Caco-2 (cell line): ENCODE results near the gene CACNB1. TPM values are rescaled to one million over a fixed set of nuclear protein-coding genes. Genes with fewer than 3 reads are reported as not detected.

ENCODE experiments used
- BruUV-seq: library from RNA; stranded (reverse); fragments of 400-500 nt; replicated peaks from 2 replicates; lab custom pipeline; 2021; lab: Mats Ljungman, UMichigan
- CTCF ChIA-PET: fragments of 300-600 bp; sonication (Branson Sonifier 250); formaldehyde crosslinking; loops from one replicate; lab custom pipeline; 2022; ENCODE audit warnings: antibody characterized with exemption; lab: Charles Lee
- POLR2A ChIA-PET: fragments of 300-600 bp; sonication (Branson Sonifier 250); formaldehyde crosslinking; loops from one replicate; lab custom pipeline; 2022; ENCODE audit warnings: antibody characterized with exemption; lab: Charles Lee
- DNase-seq, 2 experiments: peaks; one replicate each; pipeline versions ENCODE4 v3.0.0 to v3.0.0-alpha.2; 2020 to 2022
- H3K27me3 ChIP-seq: replicated peaks from 2 replicates; pipeline ENCODE4 v1.6.0; 2011; ENCODE audit warnings: low read length; ENCODE audit not compliant: control insufficient read depth, insufficient read depth
- H3K36me3 ChIP-seq: 2 replicates; pipeline ENCODE4 v1.5.1; 2011; ENCODE audit warnings: low read length; ENCODE audit not compliant: control insufficient read depth, insufficient read depth
- H3K4me1 ChIP-seq: fragments of 250-450 bp; sonication (Bioruptor Pico); 2 replicates; pipeline ENCODE4 v1.5.1; 2020; ENCODE audit warnings: mild to moderate bottlenecking
- H3K4me3 ChIP-seq: 2 replicates; pipeline ENCODE4 v1.5.1; 2011; ENCODE audit warnings: low read depth, mild to moderate bottlenecking, control low read depth, low read length
- H3K9me3 ChIP-seq: fragments of 250-450 bp; sonication (Bioruptor Pico); 2 replicates; pipeline ENCODE4 v1.5.1; 2020; ENCODE audit warnings: mild to moderate bottlenecking, moderate library complexity
- H3K27ac Mint-ChIP-seq: one replicate; pipeline ENCODE4 v1.8.0; 2022; ENCODE audit warnings: mixed read lengths; ENCODE audit not compliant: unreplicated experiment
- H3K27me3 Mint-ChIP-seq: one replicate; pipeline ENCODE4 v1.8.0; 2022; ENCODE audit warnings: mixed read lengths; ENCODE audit not compliant: insufficient read depth, unreplicated experiment
- H3K36me3 Mint-ChIP-seq: one replicate; pipeline ENCODE4 v1.8.0; 2022; ENCODE audit warnings: mild to moderate bottlenecking, mixed read lengths; ENCODE audit not compliant: insufficient read depth, unreplicated experiment
- H3K4me1 Mint-ChIP-seq: one replicate; pipeline ENCODE4 v1.8.0; 2022; ENCODE audit warnings: low read depth, mixed read lengths; ENCODE audit not compliant: unreplicated experiment
- H3K4me3 Mint-ChIP-seq: one replicate; pipeline ENCODE4 v1.8.0; 2022; ENCODE audit warnings: mild to moderate bottlenecking, moderate library complexity, mixed read lengths; ENCODE audit not compliant: unreplicated experiment
- H3K9me3 Mint-ChIP-seq: one replicate; pipeline ENCODE4 v1.8.0; 2022; ENCODE audit warnings: mixed read lengths; ENCODE audit not compliant: unreplicated experiment
- intact Hi-C: fragments of 100-400 bp; cut with micrococcal nuclease; formaldehyde crosslinking; loops from one replicate; pipeline ENCODE4 v1.10.0; 2022; ENCODE audit not compliant: unreplicated experiment
- total RNA-seq: library from RNA; stranded (reverse); gene quantifications from 2 replicates; pipeline ENCODE4 v1.2.3, GENCODE V29; 2022
- TF ChIP-seq, protein P1 (sequence below), 2 experiments: fragments of 200-600 bp in 1 of 2; IDR thresholded peaks; 1 replicate in 1 of 2; 2 replicates in 1 of 2; pipeline versions ENCODE4 v1.5.1 to v1.8.0; 2011 to 2022; ENCODE audit warnings: antibody characterized with exemption in 1 of 2, control low read depth in 1 of 2, inconsistent platforms in 1 of 2, low read depth in 1 of 2, low read length in 1 of 2, mild to moderate bottlenecking in 1 of 2, moderate library complexity in 1 of 2; ENCODE audit not compliant: insufficient read depth in 1 of 2, severe bottlenecking in 1 of 2, unreplicated experiment in 1 of 2

The CACNB1 gene
- total RNA-seq, 1 experiment from 2014 or later = 7.0 TPM

DNA sequence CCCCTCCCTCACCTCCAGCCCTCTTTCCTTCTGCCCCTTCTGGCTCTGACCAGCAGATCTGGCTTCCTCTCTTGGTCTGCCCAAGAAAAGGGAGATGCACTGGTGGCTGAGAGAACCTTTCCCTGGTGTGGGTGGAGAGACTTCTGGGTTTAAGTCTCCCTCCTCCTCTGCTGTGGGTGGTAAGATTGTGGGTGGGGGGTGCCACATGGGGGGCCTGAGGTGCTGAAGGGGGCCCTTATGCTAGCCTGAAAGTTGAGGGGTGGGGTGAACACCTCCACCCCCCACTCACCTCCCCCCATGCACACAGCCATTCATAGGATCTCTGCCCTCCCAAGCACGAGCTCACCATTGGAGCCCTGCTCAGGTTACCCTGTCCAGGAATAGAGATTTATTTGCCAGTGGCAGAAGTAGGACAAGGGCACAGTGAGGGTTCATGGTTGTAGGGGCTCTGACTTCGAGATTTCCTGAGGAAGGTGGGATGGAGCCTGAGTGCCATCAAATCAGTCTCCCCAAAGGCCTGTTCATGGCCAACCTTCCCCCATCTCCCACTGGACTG is 30.0 kb upstream of the CACNB1 start:
- Histone ChIP-seq H3K4me3 (no peak overlapping the region), H3K27me3 (peaks cover 2% of the 10 kb centered on the region), H3K9me3 (no peaks in the 10 kb centered on the region), H3K4me1 (no peaks in the 10 kb centered on the region), H3K36me3 (no peaks in the 10 kb centered on the region)
- TF ChIP-seq, protein P1, sequence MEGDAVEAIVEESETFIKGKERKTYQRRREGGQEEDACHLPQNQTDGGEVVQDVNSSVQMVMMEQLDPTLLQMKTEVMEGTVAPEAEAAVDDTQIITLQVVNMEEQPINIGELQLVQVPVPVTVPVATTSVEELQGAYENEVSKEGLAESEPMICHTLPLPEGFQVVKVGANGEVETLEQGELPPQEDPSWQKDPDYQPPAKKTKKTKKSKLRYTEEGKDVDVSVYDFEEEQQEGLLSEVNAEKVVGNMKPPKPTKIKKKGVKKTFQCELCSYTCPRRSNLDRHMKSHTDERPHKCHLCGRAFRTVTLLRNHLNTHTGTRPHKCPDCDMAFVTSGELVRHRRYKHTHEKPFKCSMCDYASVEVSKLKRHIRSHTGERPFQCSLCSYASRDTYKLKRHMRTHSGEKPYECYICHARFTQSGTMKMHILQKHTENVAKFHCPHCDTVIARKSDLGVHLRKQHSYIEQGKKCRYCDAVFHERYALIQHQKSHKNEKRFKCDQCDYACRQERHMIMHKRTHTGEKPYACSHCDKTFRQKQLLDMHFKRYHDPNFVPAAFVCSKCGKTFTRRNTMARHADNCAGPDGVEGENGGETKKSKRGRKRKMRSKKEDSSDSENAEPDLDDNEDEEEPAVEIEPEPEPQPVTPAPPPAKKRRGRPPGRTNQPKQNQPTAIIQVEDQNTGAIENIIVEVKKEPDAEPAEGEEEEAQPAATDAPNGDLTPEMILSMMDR (IDR thresholded peaks at IDR 0.05; ENCODE audit: insufficient read depth in 1 of 2, low read depth in 1 of 2, low read length in 1 of 2, severe bottlenecking in 1 of 2, unreplicated experiment in 1 of 2) = no peak
- BruUV-seq = no TSS peak
- H3K4me3 Mint-ChIP-seq = no peak overlapping the region
- H3K27ac Mint-ChIP-seq = no peak overlapping the region
- DNase-seq = no peak
- intact Hi-C loops = no loop called here
- ChIA-PET POLR2A (no interaction called here), CTCF (no interaction called here)
- H3K9me3 Mint-ChIP-seq = no peaks in the 10 kb centered on the region
- peaks cover 13% of the 10 kb centered on the region for H3K27me3 Mint-ChIP-seq
- H3K36me3 Mint-ChIP-seq = no peaks in the 10 kb centered on the region
- H3K4me1 Mint-ChIP-seq = no peaks in the 10 kb centered on the region

DNA sequence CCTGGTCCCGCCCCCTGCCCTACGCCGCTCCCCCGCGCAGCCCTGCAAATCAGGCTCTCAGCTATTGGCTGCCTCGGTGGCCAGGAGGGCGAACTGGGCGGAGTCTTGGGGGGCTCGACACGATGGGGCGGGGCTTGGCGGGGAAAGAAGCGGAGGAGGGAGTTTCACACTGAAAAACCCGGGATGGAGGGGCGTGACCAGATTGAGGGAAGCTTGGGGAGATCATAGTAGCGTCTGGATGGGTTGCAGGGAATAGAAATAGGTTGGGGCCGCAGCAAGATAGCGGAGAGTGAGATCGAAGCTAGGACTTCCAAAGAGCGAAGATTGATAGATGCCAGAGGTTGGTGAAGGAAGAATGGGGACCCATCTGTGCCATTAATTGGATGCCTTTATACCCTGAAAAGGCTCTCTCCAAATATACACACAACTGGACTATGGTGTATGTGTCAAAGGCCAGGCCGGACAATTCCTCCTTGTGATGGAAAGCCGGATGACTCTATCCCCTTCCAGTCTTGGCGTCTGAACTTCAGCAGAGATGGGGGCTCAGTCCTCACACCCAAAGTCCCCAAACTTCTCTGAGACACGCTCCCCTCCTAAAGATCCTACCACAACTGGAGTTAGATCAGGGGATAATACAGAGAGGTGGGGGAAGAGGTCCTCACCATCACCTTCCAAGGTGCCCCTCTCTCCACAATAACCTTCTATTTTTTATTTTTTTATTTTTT is 28.7 kb upstream of the CACNB1 start:
- Mint-ChIP-seq H3K9me3 (no peaks in the 10 kb centered on the region), H3K4me1 (no peaks in the 10 kb centered on the region), H3K27me3 (peaks cover 10% of the 10 kb centered on the region), H3K36me3 (no peaks in the 10 kb centered on the region), H3K27ac (no peak overlapping the region), H3K4me3 (peak overlapping the region; percentile 74)
- Histone ChIP-seq H3K9me3 (no peaks in the 10 kb centered on the region), H3K27me3 (peaks cover 2% of the 10 kb centered on the region), H3K4me1 (no peaks in the 10 kb centered on the region), H3K4me3 (peak overlapping the region; percentile 26), H3K36me3 (no peaks in the 10 kb centered on the region)
- CTCF ChIA-PET = interaction anchor here (0.6 to 1.2 kb wide), 10 partner anchors 10 to 875 kb away, joined by 3 to 8 read pairs (median 5); partner anchors contain the start of gene SOCS7
- intact Hi-C loops = no loop called here
- peak; percentile 78 to 83 for DNase-seq
- no TSS peak for BruUV-seq
- TF ChIP-seq, protein P1 (IDR thresholded peaks at IDR 0.05; ENCODE audit: insufficient read depth in 1 of 2, low read depth in 1 of 2, low read length in 1 of 2, severe bottlenecking in 1 of 2, unreplicated experiment in 1 of 2) = no peak
- POLR2A ChIA-PET = no interaction called here

DNA sequence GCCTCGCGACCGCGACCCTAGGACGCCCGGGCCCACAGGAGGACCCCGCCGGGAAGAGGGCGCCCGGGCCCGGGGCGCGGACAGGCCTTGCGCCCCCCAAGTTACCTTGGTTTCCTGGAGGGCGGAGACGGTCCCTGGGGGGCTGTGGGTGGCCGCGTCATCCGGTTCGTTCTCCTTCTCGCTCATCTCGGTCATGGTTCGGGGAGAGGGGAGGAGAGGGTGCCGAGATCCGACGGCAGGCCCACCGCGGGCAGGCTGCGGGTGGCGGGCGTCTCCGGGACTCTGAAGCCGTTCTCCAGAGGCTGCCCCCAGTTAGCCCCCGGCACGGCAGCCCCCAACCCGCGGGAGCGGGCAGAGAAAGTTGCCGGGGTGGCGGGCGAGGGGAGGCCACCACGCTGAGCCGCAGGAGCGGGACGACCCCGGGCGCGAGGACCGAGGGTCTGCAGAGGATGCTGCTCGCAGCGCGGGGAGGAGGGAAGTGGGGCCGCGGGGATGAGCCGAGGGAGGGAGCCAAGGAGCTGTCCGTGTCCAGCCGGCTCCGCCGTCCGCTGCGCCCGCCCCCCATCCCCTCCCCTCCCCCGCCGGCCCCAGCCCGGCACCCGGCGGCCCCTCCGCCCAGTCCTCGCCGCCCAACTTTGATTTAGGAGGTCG is 28.0 kb upstream of the CACNB1 start, which contains the start of gene STAC2:
Gene STAC2 (minus strand): TSS at position 638 of the 651 bp plus-strand sequence. CDS start 443 bp downstream, at position 195.
- Mint-ChIP-seq H3K27me3 (peaks cover 10% of the 10 kb centered on the region), H3K4me3 (peak within 1 kb of the TSS; percentile 74), H3K27ac (no peak within 1 kb of the TSS), H3K36me3 (no peaks in the 10 kb centered on the region), H3K4me1 (no peaks in the 10 kb centered on the region), H3K9me3 (no peaks in the 10 kb centered on the region)
- DNase-seq = no peak
- ChIA-PET CTCF (interaction anchor here (0.6 to 1.2 kb wide), 8 partner anchors 10 to 195 kb away, joined by 3 to 8 read pairs (median 5); no protein-coding TSS in a partner anchor), POLR2A (no interaction called here)
- H3K9me3 ChIP-seq = no peaks in the 10 kb centered on the region
- intact Hi-C loops = no loop called here
- H3K36me3 ChIP-seq = no peaks in the 10 kb centered on the region
- H3K4me3 ChIP-seq = peak within 1 kb of the TSS; percentile 26
- no TSS peak for BruUV-seq
- H3K4me1 ChIP-seq = no peaks in the 10 kb centered on the region
- peaks cover 2% of the 10 kb centered on the region for H3K27me3 ChIP-seq
- TF ChIP-seq, protein P1 (IDR thresholded peaks at IDR 0.05; ENCODE audit: insufficient read depth in 1 of 2, low read depth in 1 of 2, low read length in 1 of 2, severe bottlenecking in 1 of 2, unreplicated experiment in 1 of 2) = no peak
